Myocyte (in vitro differentiated cells): ENCODE results near the gene TARM1. TPM values are rescaled to one million over a fixed set of nuclear protein-coding genes. Genes with fewer than 3 reads are reported as not detected.
"Not testable (repeated sequence)": the region's sequence is repeated elsewhere in the genome, so short reads cannot be mapped to it uniquely, and the experiment has no call there.

Source experiments
- DNase-seq: peaks from one replicate; pipeline ENCODE4 v3.0.0-alpha.2; 2012; ENCODE audit warnings: low read depth
- total RNA-seq: library from RNA; depleted of rRNA; stranded (reverse); fragments of >200 nt; gene quantifications from 2 replicates; pipeline ENCODE4 v1.2.3, GENCODE V29; 2014

TARM1 gene
- total RNA-seq, 1 donor from 2014 or later, result not detected

DNA sequence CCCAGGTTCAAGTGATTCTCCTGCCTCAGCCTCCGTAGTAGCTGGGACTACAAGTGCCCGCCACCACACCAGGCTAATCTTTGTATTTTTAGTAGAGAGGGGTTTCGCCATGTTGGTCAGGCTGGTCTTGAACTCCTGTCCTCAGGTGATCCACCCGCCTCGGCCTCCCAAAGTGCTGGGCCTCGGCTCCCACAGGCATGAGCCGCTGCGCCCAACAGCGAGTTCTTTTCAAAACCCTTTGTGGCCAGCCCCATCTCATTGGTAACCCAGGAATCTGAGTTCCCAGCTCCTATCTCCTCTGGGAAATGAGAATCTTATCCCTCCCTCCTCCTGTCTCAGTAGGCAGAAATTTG lies 18.7 kb upstream of the TARM1 start:
- not testable (repeated sequence) for DNase-seq

DNA sequence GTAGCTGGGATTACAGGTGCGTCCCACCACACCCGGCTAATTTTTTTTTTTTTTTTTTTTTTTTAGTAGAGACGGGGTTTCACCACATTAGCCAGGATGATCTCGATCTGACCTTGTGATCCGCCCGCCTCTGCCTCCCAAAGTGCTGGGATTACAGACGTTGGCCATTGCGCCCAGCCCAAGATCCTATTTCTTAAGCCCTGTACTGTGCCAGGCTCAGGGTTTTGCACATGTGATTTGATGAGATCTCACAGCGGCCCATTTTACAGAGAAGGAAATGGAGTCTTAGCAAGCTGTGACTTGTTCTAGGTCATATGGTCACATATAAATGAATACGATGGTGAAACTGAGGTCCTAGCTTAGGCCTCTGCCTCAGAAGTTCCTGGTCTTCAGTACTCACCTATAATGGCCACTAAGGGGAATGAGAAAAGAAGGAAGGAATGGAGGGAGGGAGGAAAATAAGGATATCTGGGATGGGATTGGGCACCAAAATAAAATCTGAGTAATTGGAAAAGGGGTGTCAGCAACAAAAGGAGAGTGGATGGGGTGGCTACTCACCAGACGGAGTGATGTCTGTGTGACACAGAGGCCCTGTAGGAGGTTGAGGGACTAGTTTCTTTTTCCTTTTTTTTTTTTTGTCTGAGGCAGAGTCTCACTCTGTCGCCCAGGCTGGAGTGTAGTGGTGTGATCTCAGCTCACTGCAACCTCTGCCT lies 18.2 kb upstream of the TARM1 start:
- no peak for DNase-seq

GRCh38 chr19:54096617-54097106 lies 15.5 kb upstream of the TARM1 start:
- peak; percentile 35 for DNase-seq

- DNase-seq, result peak; percentile 43
Measured at GRCh38 chr19:54095859-54096616, 14.9 kb upstream of the TARM1 start.

DNA sequence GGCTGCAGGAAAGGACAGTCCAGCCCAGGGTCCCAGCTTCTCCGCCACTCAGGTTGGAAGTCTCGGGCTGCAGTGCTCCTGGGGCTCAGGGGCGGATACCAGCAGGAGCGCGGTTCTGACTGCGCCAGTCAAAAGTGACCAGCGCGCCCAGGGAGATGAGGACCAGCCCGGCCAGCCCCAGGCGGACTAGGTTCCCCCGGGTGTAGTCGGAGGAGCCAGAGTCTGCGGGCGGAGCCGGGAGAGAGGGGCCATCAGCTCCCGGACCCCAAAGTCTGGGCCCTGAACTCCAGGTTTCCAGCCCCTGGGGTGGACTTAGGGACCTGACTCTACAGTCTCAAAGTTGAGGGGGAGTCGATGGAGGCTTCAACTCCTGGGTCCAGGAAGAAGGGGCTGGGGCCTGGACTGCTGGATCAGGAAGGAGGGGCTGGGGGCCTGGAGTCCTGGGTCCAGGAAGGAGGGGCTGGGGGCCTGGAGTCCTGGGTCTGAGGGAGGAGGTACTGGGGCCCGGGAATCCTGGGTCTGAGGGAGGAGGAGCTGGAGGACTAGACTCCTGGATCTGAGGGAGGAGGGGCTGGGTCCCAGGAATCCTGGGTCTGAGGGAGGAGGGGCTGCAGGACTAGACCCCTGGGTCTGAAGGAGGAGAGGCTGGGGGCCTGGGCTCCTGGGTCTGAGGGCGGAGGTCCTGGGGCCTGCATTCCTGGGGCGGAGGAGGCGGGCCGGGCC lies 14.1 kb upstream of the TARM1 start:
- no peak for DNase-seq

DNA sequence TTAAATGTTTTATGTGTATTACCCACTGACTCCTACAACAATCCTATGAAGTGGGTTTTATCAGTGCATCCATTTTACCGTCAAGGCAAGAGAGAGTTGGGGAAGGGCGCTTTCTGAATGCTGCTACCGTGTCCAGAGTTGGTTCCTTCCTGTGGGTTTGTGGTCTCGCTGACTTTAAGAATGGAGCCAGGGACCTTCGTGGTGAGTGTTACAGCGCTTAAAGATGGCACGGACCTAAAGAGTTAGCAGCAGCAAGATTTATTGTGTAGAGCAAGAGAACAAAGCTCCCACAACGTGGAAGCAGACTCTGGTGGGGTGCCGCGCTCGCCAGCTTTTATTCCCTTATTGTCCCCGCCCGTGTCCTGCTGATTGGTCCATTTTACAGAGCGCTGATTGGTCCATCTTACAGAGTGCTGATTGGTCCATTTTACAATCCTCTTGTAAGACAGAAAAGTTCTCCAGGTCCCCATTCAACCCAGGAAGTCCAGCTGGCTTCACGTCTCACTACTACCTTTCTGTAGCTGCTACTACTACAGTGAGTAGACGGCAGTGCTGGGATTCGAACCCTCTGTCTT lies 13.3 kb upstream of the TARM1 start:
- DNase-seq, result no peak

GRCh38 chr19:54084410-54084809 lies 3.2 kb upstream of the TARM1 start:
- DNase-seq, result no peak

- DNase-seq, result no peak
Measured at GRCh38 chr19:54077334-54077733, 3.8 kb downstream of the TARM1 start.

DNA sequence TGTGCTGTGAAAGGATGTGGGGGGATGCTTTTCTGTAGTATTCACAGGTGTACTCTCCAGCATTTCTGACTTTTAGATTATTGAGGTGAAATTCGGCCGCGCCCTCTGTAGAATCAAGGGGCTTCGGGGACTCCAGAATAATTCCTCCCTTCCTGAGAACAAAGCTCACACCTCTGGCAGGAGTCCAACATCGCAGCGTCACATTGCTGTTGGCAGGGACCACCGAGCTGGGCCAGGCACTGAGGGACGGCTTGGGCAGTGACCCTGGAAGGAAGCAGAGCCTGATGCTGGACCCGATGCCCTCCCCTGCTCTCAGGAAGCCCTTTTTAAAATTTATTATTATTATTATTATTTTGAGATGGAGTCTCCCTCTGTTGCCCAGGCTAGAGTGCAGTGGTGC lies 6.3 kb downstream of the TARM1 start:
- no peak for DNase-seq

DNA sequence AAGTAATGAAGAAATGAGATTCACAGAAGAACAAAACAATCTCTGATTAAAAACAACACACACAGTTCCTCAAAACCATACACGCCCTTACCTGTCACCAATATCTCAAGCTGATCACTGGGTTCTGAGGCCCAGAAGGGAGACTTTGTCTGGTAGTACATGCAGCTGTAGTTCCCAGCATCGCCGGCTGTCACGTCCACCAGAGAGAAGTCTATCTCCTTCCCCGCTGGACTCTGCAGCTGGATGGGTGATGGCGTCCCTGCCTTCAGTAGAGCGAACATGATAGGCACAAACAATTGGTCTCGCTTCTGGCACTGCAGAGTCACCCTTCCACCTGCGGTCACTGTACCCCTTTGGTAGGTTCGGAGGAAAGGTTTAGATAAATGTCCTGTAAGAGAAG lies 7.3 kb downstream of the TARM1 start:
- DNase-seq, result no peak

- DNase-seq, result no peak
Measured at GRCh38 chr19:54069470-54069869, 11.7 kb downstream of the TARM1 start.

DNA sequence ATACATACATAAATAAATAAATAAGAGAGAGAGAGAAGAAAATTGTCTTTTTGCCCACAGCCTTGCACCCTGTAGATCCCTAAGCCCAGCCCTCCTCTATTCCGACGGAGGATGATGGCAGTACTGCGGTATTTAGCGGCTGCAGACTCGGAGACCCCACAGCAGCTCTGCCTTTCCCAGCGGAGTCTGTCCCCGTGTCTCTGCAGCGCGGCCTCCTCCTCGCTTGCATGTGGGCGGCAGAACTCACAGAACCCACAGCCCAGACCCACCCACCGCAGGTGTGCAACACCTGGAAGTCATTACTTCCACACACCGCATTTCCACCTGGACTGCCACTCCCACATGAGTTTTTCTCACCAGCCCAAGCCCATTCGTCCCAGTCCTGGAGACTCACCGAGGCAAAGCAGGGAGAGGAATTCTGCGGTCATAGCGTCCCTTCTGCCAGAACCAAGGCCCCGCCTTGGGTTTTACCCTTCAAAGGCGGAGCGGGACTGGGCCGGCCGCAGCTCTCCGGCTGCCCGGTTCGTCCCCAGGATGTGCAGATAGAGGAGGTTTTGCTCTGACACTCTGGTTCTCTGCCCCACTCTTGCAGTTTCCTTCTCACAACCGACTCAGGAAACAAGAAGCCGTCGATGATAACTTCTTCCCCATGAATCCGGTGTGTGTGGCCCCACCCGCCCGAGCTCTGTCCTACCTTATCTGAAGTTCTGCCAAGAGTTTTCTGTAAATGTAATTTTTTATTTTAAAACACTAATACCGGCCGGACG lies 17.6 kb downstream of the TARM1 start, which contains the start of gene VSTM1:
Gene VSTM1, minus strand, starts transcription at position 548 of the 767 bp plus-strand sequence. Its CDS starts 120 bp downstream, at position 428.
- no peak for DNase-seq

GRCh38 chr19:54062643-54063042 lies 18.5 kb downstream of the TARM1 start:
- DNase-seq, result no peak

DNA sequence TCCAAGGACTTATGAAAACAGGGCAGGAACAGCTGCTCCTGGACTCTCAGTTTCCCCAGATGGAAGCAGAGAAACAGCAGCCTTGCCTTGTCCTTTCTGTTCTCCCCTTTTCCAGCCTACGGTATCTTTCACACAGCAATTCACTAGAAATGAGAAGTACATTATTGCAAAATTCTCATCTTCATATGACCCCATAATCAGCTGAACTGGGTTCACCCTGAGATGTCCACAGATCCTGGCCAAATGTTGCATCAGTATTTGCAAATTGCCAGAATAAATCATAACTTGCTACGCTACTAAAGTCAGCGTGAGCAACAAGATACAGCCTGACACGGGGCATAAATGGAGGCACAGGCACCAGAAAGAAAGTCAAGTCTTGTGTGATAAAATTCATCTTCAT lies 33.5 kb downstream of the TARM1 start:
- no peak for DNase-seq

DNA sequence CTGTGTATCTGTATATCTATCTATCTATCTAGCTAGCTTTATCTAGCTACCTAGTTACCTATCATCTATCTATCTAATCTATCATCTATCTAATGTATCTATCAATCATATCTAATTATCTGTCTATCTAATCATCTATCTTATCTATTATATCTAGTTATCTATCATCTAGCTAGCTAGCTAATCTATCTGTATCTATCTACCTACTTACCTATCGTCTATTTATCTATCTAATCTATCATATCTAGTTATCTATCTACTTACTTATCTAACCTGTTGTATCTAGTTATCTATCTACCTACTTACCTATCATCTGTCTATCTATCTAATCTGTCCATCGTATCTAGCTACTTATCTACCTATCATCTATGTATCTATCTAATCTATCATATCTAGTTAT lies 35.4 kb downstream of the TARM1 start:
- DNase-seq, result no peak

- no peak for DNase-seq
Measured at GRCh38 chr19:54042989-54043388, 38.2 kb downstream of the TARM1 start.

GRCh38 chr19:54041969-54042606 lies 39.1 kb downstream of the TARM1 start:
- no peak for DNase-seq

- no peak for DNase-seq
Measured at GRCh38 chr19:54040003-54040402, 41.2 kb downstream of the TARM1 start.

DNA sequence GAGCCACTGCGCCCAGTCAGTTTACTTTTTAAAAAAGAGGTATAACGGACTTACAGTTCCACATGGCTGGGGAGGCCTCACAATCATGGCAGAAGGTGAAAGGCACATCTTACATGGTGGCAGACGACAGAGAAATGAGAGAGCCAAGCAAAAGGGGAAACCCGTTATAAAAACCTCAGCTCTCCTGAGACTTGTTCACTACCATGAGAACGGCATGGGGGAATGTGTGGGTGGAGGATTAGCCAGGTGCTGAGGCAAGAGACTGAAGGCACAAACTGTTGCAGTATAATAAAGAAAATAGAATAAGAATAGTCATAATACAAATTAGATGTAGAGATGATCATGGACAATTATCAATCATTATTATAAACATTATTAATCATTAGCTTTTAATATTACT lies 44.6 kb downstream of the TARM1 start:
- DNase-seq, result peak; percentile 15
